K562 (cell line): ENCODE results near the gene RBP3. TPM values are rescaled to one million over a fixed set of nuclear protein-coding genes. Genes with fewer than 3 reads are reported as not detected.
A peak's percentile ranks its signal among the peaks of the same experiment; 100 is the strongest.

ENCODE experiments used
- ATAC-seq: fragments of 200-7000 bp; cut with Tn5 transposase; 3 replicates; pipeline ENCODE4 v1.9.1; 2020; ENCODE audit warnings: moderate library complexity
- BruUV-seq: library from RNA; stranded (reverse); fragments of 400-500 nt; replicated peaks from 2 replicates; lab custom pipeline; 2021; lab: Mats Ljungman, UMichigan
- CTCF ChIA-PET: fragments of 300-600 bp; formaldehyde crosslinking; extraction: SDS; loops from one replicate; lab custom pipeline; 2021; ENCODE audit warnings: low intra/inter-chr PET ratio; lab: Yijun Ruan, JAX
- POLR2A ChIA-PET: fragments of 300-600, 350-650 bp; sonication (Branson Sonifier 250); formaldehyde crosslinking; extraction: SDS; loops from one replicate; lab custom pipeline; 2021; ENCODE audit warnings: antibody characterized with exemption, inconsistent platforms; lab: Yijun Ruan, JAX
- DNase-seq, 4 experiments: peaks; one replicate each; pipeline versions ENCODE4 v3.0.0 to v3.0.0-alpha.2; 2011 to 2018; ENCODE audit warnings: low spot score in 3 of 4, mixed read lengths in 3 of 4; ENCODE audit errors: extremely low read depth in 1 of 4
- FAIRE-seq: peaks from 2 replicates; lab custom pipeline; 2011; peaks lifted over from hg19 to GRCh38; lab: Jason Lieb, UNC
- H2AFZ ChIP-seq: 2 replicates; pipeline ENCODE4 v1.6.0; 2011; ENCODE audit warnings: low read depth, low read length, control low read depth, inconsistent platforms
- H3K27ac ChIP-seq: fragments of 200-600 bp; 3 replicates; pipeline ENCODE4 v1.8.0; 2011; ENCODE audit warnings: low read depth, mild to moderate bottlenecking, control low read depth, inconsistent platforms, low read length, moderate library complexity, mixed read lengths; ENCODE audit errors: extremely low read depth
- H3K27me3 ChIP-seq, 2 experiments: fragments of 300-600 bp in 1 of 2; 2 replicates in 1 of 2; 3 replicates in 1 of 2; pipeline versions ENCODE4 v1.6.0 to v1.8.0; 2011; ENCODE audit warnings: inconsistent platforms in 2 of 2, low read length in 2 of 2, mild to moderate bottlenecking in 1 of 2, mixed read lengths in 1 of 2, moderate library complexity in 1 of 2; ENCODE audit not compliant: control insufficient read depth in 2 of 2, insufficient read depth in 2 of 2
- H3K36me3 ChIP-seq: fragments of 300-600 bp; 3 replicates; pipeline ENCODE4 v1.8.0; 2011; ENCODE audit warnings: mild to moderate bottlenecking, low read length, inconsistent platforms; ENCODE audit not compliant: control insufficient read depth, insufficient read depth
- H3K4me1 ChIP-seq, 2 experiments: fragments of 200-600 bp in 1 of 2; replicated peaks in 1 of 2; 2 replicates in 1 of 2; 3 replicates in 1 of 2; pipeline versions ENCODE4 v1.5.1 to v1.8.0; 2011; ENCODE audit warnings: inconsistent platforms in 2 of 2, low read length in 2 of 2, mild to moderate bottlenecking in 1 of 2, mixed read lengths in 1 of 2, moderate library complexity in 1 of 2; ENCODE audit not compliant: control insufficient read depth in 2 of 2, insufficient read depth in 2 of 2
- H3K4me2 ChIP-seq: 2 replicates; pipeline ENCODE4 v1.6.1; 2011; ENCODE audit warnings: low read length, control low read depth, inconsistent platforms, mixed read lengths; ENCODE audit not compliant: insufficient read depth
- H3K4me3 ChIP-seq: fragments of 200-600 bp; sonication (generic), shearing (Covaris generic); 2 replicates; pipeline ENCODE4 v1.5.1; 2016; ENCODE audit warnings: control low read depth, inconsistent platforms
- H3K79me2 ChIP-seq: fragments of 200-600 bp; 3 replicates; pipeline ENCODE4 v1.8.0; 2011; ENCODE audit warnings: low read length, inconsistent platforms; ENCODE audit not compliant: control insufficient read depth, insufficient read depth
- H3K9ac ChIP-seq, 2 experiments: 2 replicates each; pipeline versions ENCODE4 v1.6.0 to v1.6.1; 2011; ENCODE audit warnings: low read depth in 2 of 2, low read length in 2 of 2, control low read depth in 1 of 2, inconsistent platforms in 1 of 2, mild to moderate bottlenecking in 1 of 2, mixed read lengths in 1 of 2; ENCODE audit not compliant: insufficient read depth in 1 of 2
- H3K9me1 ChIP-seq: one replicate; pipeline ENCODE4 v1.6.0; 2011; ENCODE audit warnings: inconsistent platforms, mild to moderate bottlenecking, low read length, moderate library complexity; ENCODE audit not compliant: control insufficient read depth, insufficient read depth
- H3K9me3 ChIP-seq: replicated peaks from 2 replicates; pipeline ENCODE4 v1.5.1; 2011; ENCODE audit warnings: low read depth, low read length, inconsistent platforms; ENCODE audit not compliant: control insufficient read depth, insufficient read depth
- H4K20me1 ChIP-seq: replicated peaks from 2 replicates; pipeline ENCODE4 v1.6.1; 2011; ENCODE audit warnings: low read length, inconsistent platforms, mixed read lengths; ENCODE audit not compliant: control insufficient read depth, insufficient read depth
- BCOR ChIP-seq: fragments of 450-650 bp; IDR thresholded peaks from 2 replicates; pipeline ENCODE4 v1.6.1; 2016
- JUNB ChIP-seq: fragments of 450-650 bp; formaldehyde crosslinking; conservative IDR thresholded peaks from 2 replicates; pipeline ENCODE4 v1.4.0; 2020; ENCODE audit warnings: mild to moderate bottlenecking
- NR2C1 ChIP-seq, 2 experiments: fragments of 450-650 bp; IDR thresholded peaks; 2 replicates each; pipeline ENCODE4 v1.6.1; 2017; ENCODE audit warnings: mild to moderate bottlenecking in 2 of 2, antibody characterized with exemption in 1 of 2, inconsistent platforms in 1 of 2, missing compliant biosample characterization in 1 of 2, missing genetic modification characterization in 1 of 2
- NR2C2 ChIP-seq, 2 experiments: fragments of 200-800 bp in 1 of 2; sonication (Bioruptor generic) in 1 of 2; sonication (generic) in 1 of 2; formaldehyde crosslinking in 1 of 2; IDR thresholded peaks; 2 replicates each; pipeline versions ENCODE4 v1.6.1 to v1.8.0; 2016 to 2022; ENCODE audit warnings: mild to moderate bottlenecking in 1 of 2, missing compliant biosample characterization in 1 of 2, missing genetic modification characterization in 1 of 2, missing genetic modification reagents in 1 of 2
- WGBS: fragments of 100-300 bp; shearing (Covaris generic); methylation state at CpG from one replicate; pipeline ENCODE4 v1.1.6; 2016; ENCODE audit warnings: low coverage, mixed read lengths; ENCODE audit not compliant: insufficient coverage; ENCODE audit errors: missing lambda C conversion rate; 5-methylcytosine and 5-hydroxymethylcytosine counted together
- in situ Hi-C: fragments of 300-500 bp; cut with MboI; formaldehyde crosslinking; loops from 4 replicates; pipeline ENCODE4 v1.15.0; 2018; ENCODE audit warnings: inconsistent platforms, mixed read lengths
- intact Hi-C: fragments of 100-400 bp; cut with micrococcal nuclease; formaldehyde crosslinking; loops from 2 replicates; pipeline ENCODE4 v1.14.2; 2022
- polyA plus RNA-seq, 8 experiments: library from polyadenylated mRNA; depleted of rRNA in 4 of 8; stranded (reverse) in 5 of 8; unstranded in 3 of 8; fragments of >200 nt; fragmentation: Nextera tagmentation in 2 of 8; fragmentation: Illumina TruSeq in 1 of 8; extraction: Ambion mirVana in 2 of 8; extraction: Trizol in 1 of 8; gene quantifications; 2 replicates each; pipeline versions ENCODE4 v1.2.1 to v1.2.3, GENCODE V29; 2011 to 2014; ENCODE audit warnings: inconsistent platforms in 1 of 8, missing spikeins in 1 of 8
- total RNA-seq, 7 experiments: library from RNA; depleted of rRNA in 6 of 7; stranded (reverse); fragments of >200 nt in 6 of 7; fragmentation: Illumina TruSeq in 2 of 7; extraction: Trizol in 2 of 7; gene quantifications; 2 replicates each; pipeline versions ENCODE4 v1.2.1 to v1.2.3, GENCODE V29; 2011 to 2021; ENCODE audit warnings: low replicate concordance in 1 of 7
- TF ChIP-seq, protein P1 (sequence below), 3 experiments: IDR thresholded peaks in 2 of 3; conservative IDR thresholded peaks in 1 of 3; 2 replicates each; pipeline ENCODE4 v1.5.1; 2011 to 2012; ENCODE audit warnings: low read length in 3 of 3, mild to moderate bottlenecking in 3 of 3, control low read depth in 2 of 3, improper control_type of control experiment in 1 of 3, inconsistent platforms in 1 of 3, low read depth in 1 of 3, mixed read lengths in 1 of 3, moderate library complexity in 1 of 3; ENCODE audit not compliant: insufficient read depth in 2 of 3

RBP3 gene
- total and polyA plus RNA-seq, 9 of the 15 experiments (the other 6 are each of a cell fraction or from before 2014, with no cell fraction given), result not detected

DNA sequence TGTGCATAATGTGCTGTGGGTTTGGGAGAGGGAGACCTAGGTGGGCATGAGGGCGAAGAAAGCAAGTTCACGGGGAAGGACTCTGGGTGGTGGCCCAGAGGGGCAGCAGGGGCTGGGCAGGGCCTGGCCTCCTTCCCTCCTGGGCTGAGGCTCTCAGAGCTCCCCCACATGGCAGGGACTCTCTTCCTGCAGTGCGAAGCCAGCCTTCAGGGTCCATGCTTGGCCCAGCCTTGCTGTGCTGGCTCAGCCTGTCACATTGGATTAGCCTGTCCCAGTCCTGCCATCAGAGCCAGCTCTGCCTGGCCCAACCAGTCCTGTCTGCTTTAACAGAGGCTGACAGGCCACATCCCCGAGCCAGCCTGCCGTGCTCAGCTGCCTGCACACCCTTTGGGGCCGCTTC is 56.3 kb downstream of the RBP3 start:
- CTCF ChIA-PET, result no interaction called here
- in situ Hi-C loops, result no loop called here
- Histone ChIP-seq H3K9me1 (no peaks in the 10 kb centered on the region), H3K9me3 (no peaks in the 10 kb centered on the region), H2AFZ (no peak overlapping the region), H3K4me2 (no peak overlapping the region), H3K9ac (peak overlapping the region in 1 of 2 experiments; percentile 53; a peak in 1 of 4 replicates), H3K4me1 (peaks cover 16 to 28% of the 10 kb centered on the region in 2 experiments), H3K79me2 (no peaks in the 10 kb centered on the region), H3K36me3 (no peaks in the 10 kb centered on the region), H3K27me3 (peaks cover 5 to 29% of the 10 kb centered on the region in 2 experiments; a peak in 3 of 5 replicates), H3K4me3 (no peak overlapping the region), H4K20me1 (no peaks in the 10 kb centered on the region), H3K27ac (no peak overlapping the region)
- POLR2A ChIA-PET, result no interaction called here
- ATAC-seq (no peak), DNase-seq (no peak), FAIRE-seq (no peak)
- no TSS peak for BruUV-seq
- intact Hi-C loops, result no loop called here
- WGBS, result 69% methylated on average over 6 of the region's 6 CpGs
- no peak for TF ChIP-seq JUNB
- TF ChIP-seq, protein P1, sequence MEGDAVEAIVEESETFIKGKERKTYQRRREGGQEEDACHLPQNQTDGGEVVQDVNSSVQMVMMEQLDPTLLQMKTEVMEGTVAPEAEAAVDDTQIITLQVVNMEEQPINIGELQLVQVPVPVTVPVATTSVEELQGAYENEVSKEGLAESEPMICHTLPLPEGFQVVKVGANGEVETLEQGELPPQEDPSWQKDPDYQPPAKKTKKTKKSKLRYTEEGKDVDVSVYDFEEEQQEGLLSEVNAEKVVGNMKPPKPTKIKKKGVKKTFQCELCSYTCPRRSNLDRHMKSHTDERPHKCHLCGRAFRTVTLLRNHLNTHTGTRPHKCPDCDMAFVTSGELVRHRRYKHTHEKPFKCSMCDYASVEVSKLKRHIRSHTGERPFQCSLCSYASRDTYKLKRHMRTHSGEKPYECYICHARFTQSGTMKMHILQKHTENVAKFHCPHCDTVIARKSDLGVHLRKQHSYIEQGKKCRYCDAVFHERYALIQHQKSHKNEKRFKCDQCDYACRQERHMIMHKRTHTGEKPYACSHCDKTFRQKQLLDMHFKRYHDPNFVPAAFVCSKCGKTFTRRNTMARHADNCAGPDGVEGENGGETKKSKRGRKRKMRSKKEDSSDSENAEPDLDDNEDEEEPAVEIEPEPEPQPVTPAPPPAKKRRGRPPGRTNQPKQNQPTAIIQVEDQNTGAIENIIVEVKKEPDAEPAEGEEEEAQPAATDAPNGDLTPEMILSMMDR (IDR thresholded peaks at IDR 0.05 in 2 of 3, conservative IDR thresholded peaks at IDR 0.05 in 1 of 3; ENCODE audit: insufficient read depth in 2 of 3, low read depth in 1 of 3, low read length in 3 of 3), result 0 out of 6 replicates have a peak, but pooled peaks of 1 of the 3 experiments have one; percentile 1

DNA sequence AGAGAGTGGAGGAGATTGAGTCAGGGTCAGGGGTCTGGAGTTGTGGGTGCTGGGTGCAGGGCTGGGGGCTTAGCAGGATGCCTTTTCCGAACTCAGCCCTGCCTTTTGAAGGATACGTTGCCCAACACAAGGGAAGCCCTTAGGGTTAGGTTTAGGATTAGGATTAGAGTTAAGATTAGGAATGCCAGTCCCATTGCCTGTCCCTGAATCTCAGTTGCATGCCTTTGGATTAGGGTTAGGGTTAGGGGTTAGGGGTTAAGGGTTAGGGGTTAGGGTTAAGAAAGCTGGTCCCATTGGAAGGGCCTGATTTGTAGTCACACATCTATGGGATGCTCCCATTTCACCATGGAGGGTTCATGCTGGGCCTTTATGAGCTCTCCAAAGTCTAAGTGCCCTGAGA is 56.8 kb downstream of the RBP3 start:
- WGBS, result 77% methylated on average over 2 of the region's 2 CpGs
- CTCF ChIA-PET, result no interaction called here
- in situ Hi-C loops, result no loop called here
- no peak for ATAC-seq
- no peaks in the 10 kb centered on the region for H3K9me1 ChIP-seq
- no peaks in the 10 kb centered on the region for H3K36me3 ChIP-seq
- no peaks in the 10 kb centered on the region for H3K79me2 ChIP-seq
- POLR2A ChIA-PET, result no interaction called here
- H3K4me1 ChIP-seq, result peaks cover 16 to 33% of the 10 kb centered on the region in 2 experiments
- H3K27me3 ChIP-seq, result peaks cover 2 to 24% of the 10 kb centered on the region in 2 experiments; a peak in 3 of 5 replicates
- H3K27ac ChIP-seq, result no peak overlapping the region
- BruUV-seq, result no TSS peak
- H3K9ac ChIP-seq, result no peak overlapping the region
- TF ChIP-seq NR2C2 (CRISPR knock-in tag; IDR thresholded peaks at IDR 0.05) (no peak), NR2C2 (tag; IDR thresholded peaks at IDR 0.05) (peak; percentile 24; the same call in 1 of the 2 replicates), NR2C1 (IDR thresholded peaks at IDR 0.05) (peak; percentile 65), NR2C1 (tag; IDR thresholded peaks at IDR 0.05) (peak; percentile 67), BCOR (no peak)
- H3K4me3 ChIP-seq, result no peak overlapping the region
- no peaks in the 10 kb centered on the region for H4K20me1 ChIP-seq
- DNase-seq, result no peak
- intact Hi-C loops, result no loop called here
- H2AFZ ChIP-seq, result no peak overlapping the region
- no peak overlapping the region for H3K4me2 ChIP-seq
- no peaks in the 10 kb centered on the region for H3K9me3 ChIP-seq
- FAIRE-seq, result no peak
